Activated CD8-positive, alpha-beta memory T cell treated with anti-CD3 and anti-CD28 coated beads, Interleukin-2, amount 50 U/mL, for 4 hours (primary cell): ENCODE measurements around the gene GPRC5D.

Source experiments
- DNase-seq: peaks from one replicate; pipeline ENCODE4 v3.0.0-alpha.2; 2020

The GPRC5D gene

GRCh38 chr12:12903642-12904609 lies 48.0 kb downstream of the GPRC5D start:
- no peak for DNase-seq

- DNase-seq, result no peak
Measured at GRCh38 chr12:12902036-12902435, 49.9 kb downstream of the GPRC5D start.

GRCh38 chr12:12901158-12901791 lies 50.7 kb downstream of the GPRC5D start:
- no peak for DNase-seq

GRCh38 chr12:12900786-12901157 lies 51.2 kb downstream of the GPRC5D start:
- no peak for DNase-seq

- DNase-seq, result no peak
Measured at GRCh38 chr12:12899530-12900380, 52.2 kb downstream of the GPRC5D start.

- DNase-seq, result no peak
Measured at GRCh38 chr12:12898911-12899511, 53.0 kb downstream of the GPRC5D start.

GRCh38 chr12:12898136-12898717 lies 53.7 kb downstream of the GPRC5D start:
- DNase-seq, result no peak

GRCh38 chr12:12897302-12897701 lies 54.7 kb downstream of the GPRC5D start:
- no peak for DNase-seq

GRCh38 chr12:12896260-12896659 lies 55.7 kb downstream of the GPRC5D start:
- DNase-seq, result no peak

- DNase-seq, result no peak
Measured at GRCh38 chr12:12893438-12893837, 58.5 kb downstream of the GPRC5D start.

- no peak for DNase-seq
Measured at GRCh38 chr12:12892681-12893141, 59.3 kb downstream of the GPRC5D start.

GRCh38 chr12:12891881-12892355 lies 60.1 kb downstream of the GPRC5D start:
- DNase-seq, result no peak

- DNase-seq, result peak; percentile 19
Measured at GRCh38 chr12:12891080-12891880, 60.7 kb downstream of the GPRC5D start, which contains the start of gene GPRC5A. TSS of gene GPRC5A (plus strand) at chr12:12891562. CDS start at chr12:12908250, 16,688 bp downstream.
